ENCODE results near the gene MEPCE. TPM values are rescaled to one million over a fixed set of nuclear protein-coding genes. Genes with fewer than 3 reads are reported as not detected.

The MEPCE gene
- total and polyA plus RNA-seq, 9 donors = 29.4 to 60.6 (median 44.7) TPM

DNA sequence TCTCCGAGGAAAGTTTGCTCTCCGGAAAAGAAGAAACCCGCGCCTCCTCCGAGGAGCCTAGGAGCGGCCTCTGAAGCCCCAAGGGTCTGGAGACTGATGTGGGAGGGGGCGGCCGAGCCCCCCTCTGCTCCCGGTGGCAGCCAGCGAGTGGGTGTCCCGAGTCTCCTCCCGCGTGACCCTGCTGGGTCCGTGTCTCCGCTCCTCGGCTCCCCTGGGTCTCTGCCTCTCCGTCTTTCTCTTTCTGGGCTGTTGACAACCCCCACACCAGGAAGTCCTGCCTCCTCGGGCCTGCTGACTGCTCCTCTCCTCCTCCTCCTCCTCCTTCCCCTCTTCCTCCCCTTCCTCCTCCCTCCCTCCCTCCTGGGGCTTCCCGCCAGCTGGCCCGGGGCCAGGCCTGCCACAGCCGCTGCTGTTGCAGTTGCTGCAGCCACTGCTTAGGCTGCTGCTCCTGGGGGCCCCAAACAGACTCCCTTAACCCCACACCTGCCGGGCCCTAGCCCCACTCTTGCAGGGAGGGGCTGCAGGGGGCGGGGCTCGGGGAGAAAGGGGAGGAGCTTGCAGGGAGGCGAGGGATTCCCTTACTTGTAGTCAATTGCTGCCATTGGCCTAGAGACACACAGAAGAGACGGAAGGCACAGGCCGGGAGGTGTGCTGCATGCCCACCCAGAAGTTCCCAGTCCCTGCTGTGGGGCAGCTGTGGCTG lies 49.5 kb downstream of the MEPCE start, which contains the start of gene TSC22D4:
TSS of gene TSC22D4 (minus strand) at position 257 of the 703 bp plus-strand sequence. CDS start 1,176 bp downstream, outside the sequence.
- peak; percentile 98 to 100 (median 98) for DNase-seq
- H3K4me3 ChIP-seq = peak within 1 kb of the TSS; percentile 98
- H3K27me3 ChIP-seq = no peaks in the 10 kb centered on the region
- peak within 1 kb of the TSS; percentile 80 to 81 for H3K27ac ChIP-seq
- H3K4me1 ChIP-seq (ENCODE audit: insufficient read depth) = peaks cover 10% of the 10 kb centered on the region
- WGBS, 3 donors = 0 to 1% (median 1%) methylated on average over 21 to 27 of the region's 27 CpGs
- H3K9me3 ChIP-seq = no peaks in the 10 kb centered on the region
- intact Hi-C loops (cut with DNase I) = loop anchor here in 3 of 4 donors (5.0 to 10.0 kb wide), 4 partner anchors 78 to 606 kb away; partner anchors contain the start of genes TRIP6 (in 2 of the 3), SLC12A9 (in 1 of the 3) and TRIM56 (in 1 of the 3)
- H3K36me3 ChIP-seq = no peaks in the 10 kb centered on the region
- no peak for TF ChIP-seq CTCF (IDR thresholded peaks at IDR 0.05)
- no peak for TF ChIP-seq EP300 (IDR thresholded peaks at IDR 0.05)
- TF ChIP-seq POLR2A (IDR thresholded peaks at IDR 0.05) = peak; percentile 75

- TF ChIP-seq CTCF (IDR thresholded peaks at IDR 0.05) (no peak), POLR2A (IDR thresholded peaks at IDR 0.05) (no peak), EP300 (IDR thresholded peaks at IDR 0.05) (no peak)
- intact Hi-C loops (cut with DNase I) = loop anchor here in 2 of 4 donors (5.0 kb wide), 2 partner anchors 66 to 201 kb away; no protein-coding TSS in a partner anchor
These were observed 51.8 kb downstream of the MEPCE start for GRCh38 chr7:100481466-100481865.

DNA sequence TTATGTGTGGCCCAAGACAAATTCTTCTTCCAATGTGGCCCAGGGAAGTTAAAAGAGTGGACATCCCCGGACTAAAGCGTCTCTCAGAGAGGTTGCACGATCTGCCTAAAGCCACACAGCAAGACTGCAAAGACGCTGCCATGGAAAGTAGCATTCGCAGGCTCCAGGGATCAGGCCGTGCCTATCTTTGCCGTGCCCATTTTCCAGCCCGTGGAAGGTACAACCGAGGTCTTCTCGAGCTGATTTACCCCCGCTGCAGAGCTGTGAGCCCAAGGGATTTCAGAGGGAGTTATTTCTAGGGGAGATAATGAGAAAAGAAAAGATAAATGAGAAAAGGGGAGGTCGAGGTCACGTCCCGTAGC lies 53.1 kb downstream of the MEPCE start:
- WGBS, 3 donors = 30 to 42% (median 32%) methylated on average over 14 of the region's 14 CpGs
- TF ChIP-seq CTCF (IDR thresholded peaks at IDR 0.05) (no peak), POLR2A (IDR thresholded peaks at IDR 0.05) (no peak), EP300 (IDR thresholded peaks at IDR 0.05) (no peak)
- Histone ChIP-seq H3K27me3 (no peaks in the 10 kb centered on the region), H3K27ac (no peak overlapping the region), H3K36me3 (no peaks in the 10 kb centered on the region), H3K9me3 (no peaks in the 10 kb centered on the region), H3K4me1 (ENCODE audit: insufficient read depth) (peaks cover 6% of the 10 kb centered on the region), H3K4me3 (peak overlapping the region; percentile 46)
- DNase-seq = no peak
- intact Hi-C loops (cut with DNase I) = loop anchor here in 2 of 4 donors (5.0 kb wide), 2 partner anchors 65 to 200 kb away; no protein-coding TSS in a partner anchor

More at GRCh38 chr7:100481466-100481865, 51.8 kb downstream of the MEPCE start:
- Histone ChIP-seq H3K4me3 (no peak overlapping the region), H3K9me3 (no peaks in the 10 kb centered on the region), H3K27ac (no peak overlapping the region), H3K4me1 (ENCODE audit: insufficient read depth) (peaks cover 12% of the 10 kb centered on the region), H3K27me3 (no peaks in the 10 kb centered on the region), H3K36me3 (no peaks in the 10 kb centered on the region)
- 73 to 89% (median 83%) methylated on average over 1 of the region's 1 CpG for WGBS, 3 donors
- DNase-seq = no peak

- Histone ChIP-seq H3K4me3 (peak overlapping the region; percentile 46), H3K9me3 (no peaks in the 10 kb centered on the region), H3K27me3 (no peaks in the 10 kb centered on the region), H3K36me3 (no peaks in the 10 kb centered on the region), H3K27ac (peak overlapping the region; percentile 55 to 59), H3K4me1 (ENCODE audit: insufficient read depth) (peaks cover 6% of the 10 kb centered on the region)
- DNase-seq = peak; percentile 64 to 88 (median 81)
- WGBS, 3 donors = 0 to 1% (median 1%) methylated on average over 49 to 79 of the region's 79 CpGs
- TF ChIP-seq EP300 (IDR thresholded peaks at IDR 0.05) (no peak), CTCF (IDR thresholded peaks at IDR 0.05) (peak; percentile 82 to 99 (median 99))
- intact Hi-C loops (cut with DNase I) = loop anchor here in 2 of 4 donors (5.0 kb wide), 2 partner anchors 64 to 199 kb away; no protein-coding TSS in a partner anchor
These were observed 53.6 kb downstream of the MEPCE start for GRCh38 chr7:100483090-100483721.

Other genes with a start within 250 kb of the MEPCE start
- gene PVRIG, start 209.9 kb upstream of the MEPCE start, total RNA-seq = 1 to 10 TPM in 1 of 7 donors, under 1 TPM in 4, not detected in 2; 0.25 to 1.7 (median 0.48) TPM
- gene PVRIG, start 209.9 kb upstream of the MEPCE start, polyA plus RNA-seq = under 1 TPM; 0.12 to 0.21 TPM
- gene SPDYE3, start 122.1 kb upstream of the MEPCE start, total RNA-seq = not detected
- under 1 TPM in 1 of 2 donors, not detected in 1; 0.12 TPM for gene SPDYE3, start 122.1 kb upstream of the MEPCE start, polyA plus RNA-seq
- 10 to 100 TPM; 29.0 to 55.9 (median 41.1) TPM for gene PILRB, start 71.7 kb upstream of the MEPCE start, total RNA-seq
- 10 to 100 TPM; 17.2 to 50.2 TPM for gene PILRB, start 71.7 kb upstream of the MEPCE start, polyA plus RNA-seq
- 10 to 100 TPM in 1 of 7 donors, 1 to 10 TPM in 6; 1.5 to 25.9 (median 4.1) TPM for gene PILRA, start 56.3 kb upstream of the MEPCE start, total RNA-seq
- gene PILRA, start 56.3 kb upstream of the MEPCE start, polyA plus RNA-seq = 1 to 10 TPM; 4.8 to 9.0 TPM
- 1 to 10 TPM; 2.6 to 6.5 (median 5.0) TPM for gene ZCWPW1, start 1.1 kb upstream of the MEPCE start, total RNA-seq
- gene ZCWPW1, start 1.1 kb upstream of the MEPCE start, polyA plus RNA-seq = 1 to 10 TPM; 8.2 to 9.3 TPM
- gene PPP1R35, start 6.7 kb downstream of the MEPCE start, total RNA-seq = 10 to 100 TPM; 31.8 to 48.5 (median 39.1) TPM
- 10 to 100 TPM in 1 of 2 donors, 1 to 10 TPM in 1; 2.7 to 39.8 TPM for gene PPP1R35, start 6.7 kb downstream of the MEPCE start, polyA plus RNA-seq
- gene SPACDR, start 34.4 kb downstream of the MEPCE start, total RNA-seq = 1 to 10 TPM in 2 of 7 donors, under 1 TPM in 4, not detected in 1; 0.45 to 3.0 (median 0.87) TPM
- under 1 TPM; 0.25 to 0.71 TPM for gene SPACDR, start 34.4 kb downstream of the MEPCE start, polyA plus RNA-seq
- 10 to 100 TPM; 19.8 to 57.3 (median 47.5) TPM for gene TSC22D4, start 49.4 kb downstream of the MEPCE start, total RNA-seq
- 10 to 100 TPM in 1 of 2 donors, 1 to 10 TPM in 1; 6.5 to 40.4 TPM for gene TSC22D4, start 49.4 kb downstream of the MEPCE start, polyA plus RNA-seq
- 10 to 100 TPM in 1 of 7 donors, 1 to 10 TPM in 6; 3.8 to 10.1 (median 8.5) TPM for gene NYAP1, start 54.1 kb downstream of the MEPCE start, total RNA-seq
- gene NYAP1, start 54.1 kb downstream of the MEPCE start, polyA plus RNA-seq = 1 to 10 TPM in 1 of 2 donors, under 1 TPM in 1; 0.28 to 4.8 TPM
- 100 to 1,000 TPM in 1 of 7 donors, 10 to 100 TPM in 6; 44.7 to 115 (median 61.5) TPM for gene AGFG2, start 109.4 kb downstream of the MEPCE start, total RNA-seq
- 10 to 100 TPM; 10.0 to 55.9 TPM for gene AGFG2, start 109.4 kb downstream of the MEPCE start, polyA plus RNA-seq
- 10 to 100 TPM in 2 of 7 donors, 1 to 10 TPM in 5; 3.2 to 10.1 (median 7.2) TPM for gene SAP25, start 144.1 kb downstream of the MEPCE start, total RNA-seq
- 1 to 10 TPM in 1 of 2 donors, not detected in 1; 4.0 TPM for gene SAP25, start 144.1 kb downstream of the MEPCE start, polyA plus RNA-seq
- gene LRCH4, start 156.3 kb downstream of the MEPCE start, total RNA-seq = 100 to 1,000 TPM in 3 of 7 donors, 10 to 100 TPM in 4; 65.2 to 133 (median 90.6) TPM
- gene LRCH4, start 156.3 kb downstream of the MEPCE start, polyA plus RNA-seq = 10 to 100 TPM in 1 of 2 donors, 1 to 10 TPM in 1; 3.5 to 50.3 TPM
- gene FBXO24, start 156.5 kb downstream of the MEPCE start, total RNA-seq = 1 to 10 TPM in 3 of 7 donors, under 1 TPM in 4; 0.34 to 2.2 (median 0.84) TPM
- under 1 TPM; 0.33 to 0.63 TPM for gene FBXO24, start 156.5 kb downstream of the MEPCE start, polyA plus RNA-seq
- gene PCOLCE, start 172.5 kb downstream of the MEPCE start, total RNA-seq = 100 to 1,000 TPM in 3 of 7 donors, 10 to 100 TPM in 4; 24.3 to 185 (median 67.5) TPM
- gene PCOLCE, start 172.5 kb downstream of the MEPCE start, polyA plus RNA-seq = 10 to 100 TPM; 42.4 to 56.2 TPM
- 10 to 100 TPM in 6 of 7 donors, 1 to 10 TPM in 1; 9.4 to 27.7 (median 24.7) TPM for gene MOSPD3, start 182.7 kb downstream of the MEPCE start, total RNA-seq
- gene MOSPD3, start 182.7 kb downstream of the MEPCE start, polyA plus RNA-seq = 10 to 100 TPM in 1 of 2 donors, 1 to 10 TPM in 1; 9.2 to 24.4 TPM
- under 1 TPM in 4 of 7 donors, not detected in 3; 0.12 to 0.79 (median 0.26) TPM for gene TFR2, start 211.7 kb downstream of the MEPCE start, total RNA-seq
- under 1 TPM; 0.06 to 0.13 TPM for gene TFR2, start 211.7 kb downstream of the MEPCE start, polyA plus RNA-seq
- gene ACTL6B, start 226.6 kb downstream of the MEPCE start, total RNA-seq = not detected
- not detected for gene ACTL6B, start 226.6 kb downstream of the MEPCE start, polyA plus RNA-seq
- gene GNB2, start 243.9 kb downstream of the MEPCE start, total RNA-seq = 100 to 1,000 TPM; 109 to 281 (median 216) TPM
- 100 to 1,000 TPM in 1 of 2 donors, 10 to 100 TPM in 1; 18.9 to 187 TPM for gene GNB2, start 243.9 kb downstream of the MEPCE start, polyA plus RNA-seq